ENCODE results near the gene ATP5F1D. TPM values are rescaled to one million over a fixed set of nuclear protein-coding genes. Genes with fewer than 3 reads are reported as not detected.
A peak's percentile ranks its signal among the peaks of the same experiment; 100 is the strongest.

Gene ATP5F1D
- total and polyA plus RNA-seq, 2 of the 13 experiments (the other 11 are each of a cell fraction or from before 2014, with no cell fraction given) = 39.4 to 78.7 TPM

- no peak for TF ChIP-seq JARID2 (CRISPR knock-in tag; IDR thresholded peaks at IDR 0.05; ENCODE audit: insufficient replicate concordance)
- peak; percentile 90; the same call in 1 of the 2 replicates for TF ChIP-seq ZNF503 (CRISPR knock-in tag; IDR thresholded peaks at IDR 0.05)
Observed at GRCh38 chr19:1290703-1291651, 49.4 kb downstream of the ATP5F1D start (continued).

- WGBS (ENCODE audit: low lambda C conversion rate) = 35% methylated on average over 18 of the region's 25 CpGs
- POLR2A ChIA-PET = interaction anchor here (0.6 to 1.8 kb wide), 13 partner anchors 8 to 199 kb away, joined by 3 to 15 read pairs (median 5); partner anchors contain the start of genes CIRBP, FAM174C and REEP6
- intact Hi-C loops (cut with micrococcal nuclease; ENCODE audit: unreplicated experiment) = no loop called here
- FAIRE-seq (peak; percentile 61), DNase-seq (ENCODE audit: low spot score) (no peak), ATAC-seq (peak; percentile 53)
- CTCF ChIA-PET (ENCODE audit: low intra/inter-chr PET ratio, low total read pairs) = no interaction called here
- no peaks in the 10 kb centered on the region for H3K27me3 ChIP-seq (ENCODE audit: control insufficient read depth in 1 of 2, insufficient read depth in 2 of 2, low read length in 2 of 2)
- H3K27ac ChIP-seq (ENCODE audit: extremely low read length, insufficient read depth, low read length) = peak overlapping the region; percentile 91
- peak overlapping the region; percentile 89 for H3K4me2 ChIP-seq (ENCODE audit: low read depth, low read length)
- H3K79me2 ChIP-seq (ENCODE audit: insufficient read depth, low read length) = peaks cover 45% of the 10 kb centered on the region
- BruUV-seq (replicated peaks) = no TSS peak
- H4K20me1 ChIP-seq (ENCODE audit: insufficient read depth, low read length) = no peaks in the 10 kb centered on the region
- H3K4me1 ChIP-seq (ENCODE audit: insufficient read depth, low read length) = peaks cover 61% of the 10 kb centered on the region
- in situ Hi-C loops (cut with HindIII; ENCODE audit: extremely low pct_ligation_motif_present, low pct_unique_long_range_greater_than_20kb) = no loop called here
- H3K9me3 ChIP-seq (ENCODE audit: low read length) = no peaks in the 10 kb centered on the region
- H3K36me3 ChIP-seq (replicated peaks in 1 of 2; ENCODE audit: control insufficient read depth in 1 of 2, insufficient read depth in 2 of 2, low read length in 2 of 2) = peaks cover 0 to 5% of the 10 kb centered on the region in 2 experiments; a peak in 3 of 5 replicates
- peak overlapping the region; percentile 25 to 75 (median 63); a peak in 3 of 6 replicates for H3K4me3 ChIP-seq (replicated peaks in 1 of 3; ENCODE audit: insufficient read depth in 1 of 3, low read depth in 2 of 3, low read length in 3 of 3)
- peak overlapping the region; percentile 76 for H3K9ac ChIP-seq (ENCODE audit: insufficient read depth, low read depth, low read length)
- no peak overlapping the region for H2AFZ ChIP-seq (ENCODE audit: low read length)
- TF ChIP-seq AKNA (CRISPR knock-in tag; IDR thresholded peaks at IDR 0.05; ENCODE audit: borderline replicate concordance) (no peak), ZNF652 (CRISPR knock-in tag; IDR thresholded peaks at IDR 0.05; ENCODE audit: borderline replicate concordance, low read depth) (peak; percentile 84), GPBP1L1 (CRISPR knock-in tag; IDR thresholded peaks at IDR 0.05) (no peak), RFX3 (CRISPR knock-in tag; IDR thresholded peaks at IDR 0.05) (no peak), ZNF331 (CRISPR knock-in tag; IDR thresholded peaks at IDR 0.05) (0 out of 2 replicates have a peak, but pooled peaks have one; percentile 16), ZBTB49 (CRISPR knock-in tag; IDR thresholded peaks at IDR 0.05; ENCODE audit: borderline replicate concordance) (no peak)
Observed at GRCh38 chr19:1291761-1292418, 50.3 kb downstream of the ATP5F1D start.

Measured in HepG2 (cell line).